Right atrium auricular region (tissue), 2 donors: ENCODE data around the gene OR9Q1. TPM values are rescaled to one million over a fixed set of nuclear protein-coding genes. Genes with fewer than 3 reads are reported as not detected.
"Not testable (repeated sequence)": the region's sequence is repeated elsewhere in the genome, so short reads cannot be mapped to it uniquely, and the experiment has no call there.

Source experiments
- DNase-seq: peaks from one replicate; pipeline ENCODE4 v3.0.0-alpha.2; 2019; ENCODE audit warnings: low spot score
- H3K27ac ChIP-seq, 2 donors: fragments of 200-600 bp; sonication (generic); 1 replicate in 1 of 2; 2 replicates in 1 of 2; pipeline ENCODE4 v1.5.1; 2016 to 2019
- H3K27me3 ChIP-seq, 2 donors: fragments of 200-600 bp; sonication (generic); one replicate each; pipeline versions ENCODE4 v1.5.1 to v1.6.0; 2017 to 2019
- H3K36me3 ChIP-seq: fragments of 200-600 bp; sonication (generic); one replicate; pipeline ENCODE4 v1.5.1; 2016
- H3K4me1 ChIP-seq, 2 donors: fragments of 200-600 bp; sonication (generic); one replicate each; pipeline versions ENCODE4 v1.5.1 to v1.6.0; 2017 to 2019
- H3K4me3 ChIP-seq, 2 donors: fragments of 200-600 bp; sonication (generic); 1 replicate in 1 of 2; 2 replicates in 1 of 2; pipeline ENCODE4 v1.5.1; 2017 to 2019; ENCODE audit warnings: mild to moderate bottlenecking in 1 of 2, moderate library complexity in 1 of 2
- H3K9me3 ChIP-seq, 2 donors: fragments of 200-600 bp; sonication (generic); one replicate each; pipeline ENCODE4 v1.5.1; 2019
- total RNA-seq, 2 donors: library from RNA; depleted of rRNA; stranded (reverse); fragments of >200 nt; gene quantifications; one replicate each; pipeline ENCODE4 v1.1.0, GENCODE V29; 2016
- TF ChIP-seq, protein P1 (sequence below), 2 donors: fragments of 200-600 bp; sonication (generic); IDR thresholded peaks; one replicate each; pipeline ENCODE4 v1.5.1; 2019; ENCODE audit warnings: antibody characterized with exemption in 2 of 2

OR9Q1 gene
- total RNA-seq, 2 donors from 2014 or later: not detected

DNA sequence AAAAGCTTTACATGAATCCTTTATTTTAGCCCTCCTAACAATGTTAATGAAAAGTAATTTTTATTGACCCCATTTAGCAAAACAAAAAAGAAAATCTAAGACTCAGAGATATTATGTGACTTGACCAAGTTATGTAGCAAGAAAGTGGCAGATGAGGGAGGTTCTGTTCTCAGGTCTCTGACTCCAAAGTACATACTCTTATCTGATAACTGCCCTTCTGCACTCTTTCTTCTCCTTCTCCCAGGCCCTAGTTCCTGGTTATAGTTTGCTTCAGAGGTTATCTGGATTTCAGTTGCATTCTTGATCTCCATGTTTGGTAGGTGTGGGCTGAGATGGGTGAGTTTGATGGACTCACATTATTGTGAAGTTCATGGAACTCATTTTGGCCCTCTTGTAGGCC, 169.7 kb downstream of the OR9Q1 start:
- Histone ChIP-seq H3K4me3 (no peak overlapping the region), H3K9me3 (peaks cover 0 to 11% of the 10 kb centered on the region in 2 donors), H3K4me1 (no peaks in the 10 kb centered on the region), H3K27ac (no peak overlapping the region), H3K27me3 (no peaks in the 10 kb centered on the region), H3K36me3 (no peaks in the 10 kb centered on the region)
- TF ChIP-seq, protein P1, sequence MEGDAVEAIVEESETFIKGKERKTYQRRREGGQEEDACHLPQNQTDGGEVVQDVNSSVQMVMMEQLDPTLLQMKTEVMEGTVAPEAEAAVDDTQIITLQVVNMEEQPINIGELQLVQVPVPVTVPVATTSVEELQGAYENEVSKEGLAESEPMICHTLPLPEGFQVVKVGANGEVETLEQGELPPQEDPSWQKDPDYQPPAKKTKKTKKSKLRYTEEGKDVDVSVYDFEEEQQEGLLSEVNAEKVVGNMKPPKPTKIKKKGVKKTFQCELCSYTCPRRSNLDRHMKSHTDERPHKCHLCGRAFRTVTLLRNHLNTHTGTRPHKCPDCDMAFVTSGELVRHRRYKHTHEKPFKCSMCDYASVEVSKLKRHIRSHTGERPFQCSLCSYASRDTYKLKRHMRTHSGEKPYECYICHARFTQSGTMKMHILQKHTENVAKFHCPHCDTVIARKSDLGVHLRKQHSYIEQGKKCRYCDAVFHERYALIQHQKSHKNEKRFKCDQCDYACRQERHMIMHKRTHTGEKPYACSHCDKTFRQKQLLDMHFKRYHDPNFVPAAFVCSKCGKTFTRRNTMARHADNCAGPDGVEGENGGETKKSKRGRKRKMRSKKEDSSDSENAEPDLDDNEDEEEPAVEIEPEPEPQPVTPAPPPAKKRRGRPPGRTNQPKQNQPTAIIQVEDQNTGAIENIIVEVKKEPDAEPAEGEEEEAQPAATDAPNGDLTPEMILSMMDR (IDR thresholded peaks at IDR 0.05): no peak
- DNase-seq: no peak

DNA sequence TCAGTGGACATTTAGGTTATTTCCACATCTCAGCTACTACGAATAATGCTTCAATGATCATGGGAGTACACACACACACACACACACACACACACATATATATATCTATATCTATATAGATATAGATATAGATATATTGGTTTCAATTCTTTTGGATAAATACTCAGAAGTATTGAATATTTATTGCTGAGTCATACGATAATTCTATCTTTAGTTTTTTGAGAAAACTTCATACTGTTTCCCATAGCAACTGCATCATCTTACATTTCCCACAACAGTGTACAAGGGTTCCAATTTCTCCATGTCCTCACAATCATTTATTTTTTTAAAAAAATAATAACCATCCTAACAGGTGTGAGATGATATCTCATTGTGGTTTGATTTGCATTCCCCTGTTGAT, 172.3 kb downstream of the OR9Q1 start:
- Histone ChIP-seq H3K36me3 (no peaks in the 10 kb centered on the region), H3K4me1 (no peaks in the 10 kb centered on the region), H3K27ac (no peak overlapping the region), H3K4me3 (no peak overlapping the region), H3K9me3 (peaks cover 0 to 11% of the 10 kb centered on the region in 2 donors), H3K27me3 (no peaks in the 10 kb centered on the region)
- TF ChIP-seq, protein P1 (IDR thresholded peaks at IDR 0.05): no peak
- no peak for DNase-seq

DNA sequence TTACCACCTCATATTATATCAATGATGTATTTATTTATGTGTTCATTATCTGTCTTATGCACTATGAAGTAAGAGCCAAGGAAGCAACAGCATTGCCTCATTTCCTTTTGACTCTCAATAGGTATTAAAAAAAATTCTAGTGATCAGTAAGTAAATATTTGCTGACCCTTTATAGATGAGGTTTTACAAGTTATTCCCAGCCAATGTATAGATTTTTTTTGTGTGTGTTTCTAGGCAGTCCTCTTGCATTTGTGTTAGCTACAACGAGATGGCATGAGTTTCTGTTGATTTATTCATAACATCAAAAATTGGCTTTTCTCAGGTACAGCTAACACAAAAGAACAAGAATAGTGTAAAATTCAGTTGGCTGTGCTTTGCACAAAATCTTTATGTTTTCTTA, 175.6 kb downstream of the OR9Q1 start:
- Histone ChIP-seq H3K4me1 (no peaks in the 10 kb centered on the region), H3K36me3 (no peaks in the 10 kb centered on the region), H3K9me3 (peaks cover 0 to 11% of the 10 kb centered on the region in 2 donors), H3K27ac (no peak overlapping the region), H3K27me3 (no peaks in the 10 kb centered on the region), H3K4me3 (no peak overlapping the region)
- DNase-seq: no peak
- TF ChIP-seq, protein P1 (IDR thresholded peaks at IDR 0.05): no peak

DNA sequence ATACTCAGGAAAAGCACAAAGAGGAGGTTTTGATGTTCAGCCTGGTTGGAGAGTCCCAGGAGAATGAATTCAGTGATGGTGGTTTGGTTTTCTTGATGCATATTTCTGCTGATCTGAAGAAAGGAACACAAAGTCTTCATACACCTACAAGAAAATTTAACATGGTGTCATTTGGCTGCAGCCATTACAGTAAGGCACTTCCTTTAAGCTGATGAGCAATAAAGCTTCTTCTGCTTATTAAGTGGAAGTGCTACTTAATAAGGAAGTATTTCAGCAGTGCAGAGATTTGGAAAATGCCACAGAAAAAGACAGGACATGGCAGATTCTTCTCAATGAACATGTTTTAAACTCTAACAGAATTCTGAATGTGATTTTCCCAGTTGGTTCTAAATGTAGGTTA, 180.4 kb downstream of the OR9Q1 start, which contains the start of gene OR1S2:
TSS of gene OR1S2 (minus strand) at position 101 of the 400 bp plus-strand sequence. CDS start at position 101, 0 bp downstream.
- no peak for DNase-seq
- Histone ChIP-seq H3K27me3 (no peaks in the 10 kb centered on the region), H3K4me1 (no peaks in the 10 kb centered on the region), H3K9me3 (no peaks in the 10 kb centered on the region), H3K27ac (no peak within 1 kb of the TSS), H3K4me3 (no peak within 1 kb of the TSS), H3K36me3 (no peaks in the 10 kb centered on the region)
- TF ChIP-seq, protein P1 (IDR thresholded peaks at IDR 0.05): no peak

DNA sequence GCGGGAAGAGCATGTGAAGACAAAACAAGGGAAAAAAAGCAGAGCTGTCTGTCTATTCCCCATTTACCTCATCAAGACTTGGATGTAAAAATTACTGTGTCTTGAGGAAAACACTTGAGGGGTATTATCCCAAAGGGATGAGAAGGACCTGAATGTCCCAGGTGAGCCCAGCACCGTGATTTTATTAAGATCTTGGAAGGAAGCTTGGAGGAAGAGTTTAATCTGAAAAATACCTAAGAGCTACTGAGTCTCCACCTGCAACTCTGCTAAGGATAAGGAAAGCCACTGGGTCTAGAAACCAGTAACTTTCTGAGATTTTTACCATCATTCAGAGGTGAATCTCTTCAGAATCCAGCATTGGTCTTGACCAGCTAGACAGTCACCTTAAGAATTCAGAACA, 188.7 kb downstream of the OR9Q1 start, which contains the start of gene OR1S1:
TSS of gene OR1S1 (plus strand) at position 301 of the 400 bp plus-strand sequence.
- H3K27me3 ChIP-seq, H3K27ac ChIP-seq, H3K36me3 ChIP-seq, H3K4me3 ChIP-seq, H3K4me1 ChIP-seq, DNase-seq, H3K9me3 ChIP-seq: not testable (repeated sequence)

DNA sequence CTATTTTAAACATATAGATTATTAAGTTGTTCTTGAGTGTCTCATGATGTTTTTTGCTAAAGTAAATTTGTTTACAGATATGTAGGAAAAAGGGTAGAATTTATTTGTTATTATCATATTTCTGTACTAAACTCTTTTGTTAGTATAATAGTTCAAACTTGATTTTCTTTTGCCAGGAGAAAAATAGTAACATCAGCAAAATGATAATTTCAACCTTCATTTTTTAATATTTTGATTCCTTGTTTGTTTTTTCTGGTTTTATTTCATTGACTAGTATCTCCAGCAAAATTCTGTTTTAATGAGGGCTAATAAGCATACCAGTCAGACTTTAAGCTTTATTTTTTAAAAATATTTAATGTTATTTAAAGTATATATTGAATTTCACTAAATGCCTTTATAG, 192.8 kb downstream of the OR9Q1 start:
- TF ChIP-seq, protein P1 (IDR thresholded peaks at IDR 0.05): no peak
- no peaks in the 10 kb centered on the region for H3K9me3 ChIP-seq
- DNase-seq: no peak
- no peaks in the 10 kb centered on the region for H3K36me3 ChIP-seq
- H3K27me3 ChIP-seq: no peaks in the 10 kb centered on the region
- H3K4me1 ChIP-seq: no peaks in the 10 kb centered on the region
- no peak overlapping the region for H3K27ac ChIP-seq
- H3K4me3 ChIP-seq: no peak overlapping the region
